Upper lobe of left lung (tissue), 6 donors: Measurements from ENCODE around the gene ADGRL3. TPM values are rescaled to one million over a fixed set of nuclear protein-coding genes. Genes with fewer than 3 reads are reported as not detected.
A peak's percentile ranks its signal among the peaks of the same experiment; 100 is the strongest.

ENCODE experiments used
- ATAC-seq, 2 donors: fragments of 200-7000 bp; cut with Tn5 transposase; one replicate each; pipeline ENCODE4 v1.9.1; 2022; ENCODE audit warnings: mild to moderate bottlenecking in 2 of 2, moderate library complexity in 2 of 2; ENCODE audit not compliant: low FRiP score in 2 of 2
- DNase-seq, 2 donors: peaks; one replicate each; pipeline ENCODE4 v3.0.0-alpha.2; 2019 to 2020
- H3K27ac ChIP-seq, 4 donors: fragments of 200-600 bp; sonication (generic); one replicate each; pipeline ENCODE4 v1.5.1; 2016 to 2019
- H3K27me3 ChIP-seq, 4 donors: fragments of 200-600 bp; sonication (generic); one replicate each; pipeline ENCODE4 v1.5.1; 2017 to 2019
- H3K36me3 ChIP-seq, 4 donors: fragments of 200-600 bp; sonication (generic); one replicate each; pipeline ENCODE4 v1.5.1; 2016 to 2019
- H3K4me1 ChIP-seq, 4 donors: fragments of 200-600 bp; sonication (generic); one replicate each; pipeline ENCODE4 v1.5.1; 2018 to 2019
- H3K4me3 ChIP-seq, 4 donors: fragments of 200-600 bp; sonication (generic); one replicate each; pipeline ENCODE4 v1.5.1; 2017 to 2019; ENCODE audit warnings: mild to moderate bottlenecking in 2 of 4, moderate library complexity in 1 of 4
- H3K9me3 ChIP-seq, 4 donors: fragments of 200-600 bp; sonication (generic); one replicate each; pipeline ENCODE4 v1.5.1; 2018 to 2019
- CTCF ChIP-seq, 6 experiments: fragments of 450-650 bp in 4 of 6; fragments of 200-600 bp in 2 of 6; sonication (generic) in 2 of 6; IDR thresholded peaks; one replicate each; pipeline ENCODE4 v1.5.1; 2016 to 2019; ENCODE audit warnings: antibody characterized with exemption in 6 of 6
- EP300 ChIP-seq, 4 donors: sonication (generic); formaldehyde crosslinking; IDR thresholded peaks; one replicate each; pipeline ENCODE4 v1.5.1; 2017; ENCODE audit warnings: antibody characterized with exemption in 4 of 4, control low read depth in 2 of 4
- POLR2A ChIP-seq, 4 donors: fragments of 450-650 bp; IDR thresholded peaks; one replicate each; pipeline ENCODE4 v1.5.1; 2016 to 2017; ENCODE audit warnings: antibody characterized with exemption in 4 of 4, mild to moderate bottlenecking in 2 of 4
- POLR2AphosphoS5 ChIP-seq, 2 donors: sonication (generic); formaldehyde crosslinking; IDR thresholded peaks; one replicate each; pipeline ENCODE4 v1.5.1; 2017; ENCODE audit warnings: antibody characterized with exemption in 2 of 2
- WGBS, 2 donors: methylation state at CpG; one replicate each; pipeline ENCODE4 v1.1.5; 2017 to 2018; 5-methylcytosine and 5-hydroxymethylcytosine counted together
- total RNA-seq, 6 donors: library from RNA; depleted of rRNA in 4 of 6; stranded (reverse); fragments of >200 nt in 4 of 6; gene quantifications; one replicate each; pipeline versions ENCODE4 v1.1.0 to v1.2.1, GENCODE V29; 2016 to 2021
- donor health status: DM: no; HTN: no; CAD: no; lungs with moderate emphysema.
- donor health status: DM: no; HTN: yes; CAD: no; lungs with severe emphysema.

The ADGRL3 gene
- total RNA-seq, result 1 to 10 TPM; 1.0 to 8.5 (median 2.9) TPM

GRCh38 chr4:61200187-61200915 is at the start of gene ADGRL3:
TSS of gene ADGRL3 (plus strand) at chr4:61200326.
- Histone ChIP-seq H3K4me3 (peak within 1 kb of the TSS; percentile 11 to 64 (median 56)), H3K27me3 (peaks cover 0 to 27% (median 8%) of the 10 kb centered on the region in 4 donors), H3K27ac (peak within 1 kb of the TSS in 2 of 4 donors; percentile 32 to 57), H3K4me1 (peaks cover 0 to 38% (median 14%) of the 10 kb centered on the region in 4 donors), H3K36me3 (no peaks in the 10 kb centered on the region), H3K9me3 (no peaks in the 10 kb centered on the region)
- DNase-seq (peak in 1 of 2 donors; percentile 83), ATAC-seq (peak in 1 of 2 donors; percentile 52)
- TF ChIP-seq POLR2A (IDR thresholded peaks at IDR 0.05) (no peak), CTCF (IDR thresholded peaks at IDR 0.05) (no peak), EP300 (IDR thresholded peaks at IDR 0.05) (no peak), POLR2AphosphoS5 (IDR thresholded peaks at IDR 0.05) (no peak)
- 1 to 3% methylated on average over 31 to 63 of the region's 92 CpGs for WGBS, 2 donors

GRCh38 chr4:61152433-61152832 is 47.7 kb upstream of the ADGRL3 start:
- WGBS, 2 donors, result 66 to 71% methylated on average over 4 of the region's 4 CpGs
- ATAC-seq, result no peak
- TF ChIP-seq EP300 (IDR thresholded peaks at IDR 0.05), result no peak
- TF ChIP-seq POLR2A (IDR thresholded peaks at IDR 0.05), result no peak
- TF ChIP-seq CTCF (IDR thresholded peaks at IDR 0.05), result no peak
- TF ChIP-seq POLR2AphosphoS5 (IDR thresholded peaks at IDR 0.05), result no peak

GRCh38 chr4:61160478-61160877 is 39.6 kb upstream of the ADGRL3 start:
- Histone ChIP-seq H3K4me1 (no peaks in the 10 kb centered on the region), H3K9me3 (no peaks in the 10 kb centered on the region), H3K36me3 (no peaks in the 10 kb centered on the region), H3K4me3 (no peak overlapping the region), H3K27me3 (no peaks in the 10 kb centered on the region), H3K27ac (no peak overlapping the region)
- ATAC-seq (no peak), DNase-seq (no peak)
- 85 to 94% methylated on average over 2 of the region's 2 CpGs for WGBS, 2 donors
- TF ChIP-seq EP300 (IDR thresholded peaks at IDR 0.05) (no peak), POLR2AphosphoS5 (IDR thresholded peaks at IDR 0.05) (no peak), CTCF (IDR thresholded peaks at IDR 0.05) (no peak), POLR2A (IDR thresholded peaks at IDR 0.05) (no peak)

More at GRCh38 chr4:61152433-61152832, 47.7 kb upstream of the ADGRL3 start:
- H3K27ac ChIP-seq, result no peak overlapping the region
- no peak overlapping the region for H3K4me3 ChIP-seq
- H3K4me1 ChIP-seq, result no peaks in the 10 kb centered on the region
- no peaks in the 10 kb centered on the region for H3K9me3 ChIP-seq
- no peak for DNase-seq
- no peaks in the 10 kb centered on the region for H3K27me3 ChIP-seq
- no peaks in the 10 kb centered on the region for H3K36me3 ChIP-seq

- WGBS, 2 donors, result 88 to 96% methylated on average over 1 of the region's 1 CpG
- Histone ChIP-seq H3K4me3 (no peak overlapping the region), H3K36me3 (no peaks in the 10 kb centered on the region), H3K27me3 (no peaks in the 10 kb centered on the region), H3K27ac (no peak overlapping the region), H3K9me3 (no peaks in the 10 kb centered on the region), H3K4me1 (no peaks in the 10 kb centered on the region)
- TF ChIP-seq EP300 (IDR thresholded peaks at IDR 0.05), result no peak
- no peak for TF ChIP-seq CTCF (IDR thresholded peaks at IDR 0.05)
- TF ChIP-seq POLR2A (IDR thresholded peaks at IDR 0.05), result no peak
- TF ChIP-seq POLR2AphosphoS5 (IDR thresholded peaks at IDR 0.05), result no peak
- DNase-seq, result no peak
- no peak for ATAC-seq
These were observed 38.0 kb upstream of the ADGRL3 start for GRCh38 chr4:61162116-61162515.

- Histone ChIP-seq H3K9me3 (no peaks in the 10 kb centered on the region), H3K4me3 (no peak overlapping the region), H3K27ac (no peak overlapping the region), H3K27me3 (no peaks in the 10 kb centered on the region), H3K36me3 (no peaks in the 10 kb centered on the region), H3K4me1 (no peaks in the 10 kb centered on the region)
- DNase-seq (no peak), ATAC-seq (no peak)
- no peak for TF ChIP-seq POLR2A (IDR thresholded peaks at IDR 0.05)
- TF ChIP-seq CTCF (IDR thresholded peaks at IDR 0.05), result no peak
- TF ChIP-seq POLR2AphosphoS5 (IDR thresholded peaks at IDR 0.05), result no peak
- TF ChIP-seq EP300 (IDR thresholded peaks at IDR 0.05), result no peak
- WGBS, 2 donors, result 55 to 56% methylated on average over 1 of the region's 1 CpG
These were observed 26.3 kb upstream of the ADGRL3 start for GRCh38 chr4:61173799-61174198.
